ENCODE data around the gene TUG1. TPM values are rescaled to one million over a fixed set of nuclear protein-coding genes. Genes with fewer than 3 reads are reported as not detected.

Gene TUG1
- total and polyA plus RNA-seq, 10 of the 15 experiments (the other 5 are each of a cell fraction or from before 2014, with no cell fraction given) = 19.3 to 116 (median 54.9) TPM

- Histone ChIP-seq H3K27me3 (replicated peaks in 1 of 2; ENCODE audit: control insufficient read depth in 2 of 2, insufficient read depth in 2 of 2, low read length in 1 of 2) (no peaks in the 10 kb centered on the region), H3K36me3 (ENCODE audit: control insufficient read depth in 2 of 2, insufficient read depth in 2 of 2, low read length in 1 of 2) (peaks cover 13 to 29% of the 10 kb centered on the region in 2 experiments), H4K20me1 (ENCODE audit: control insufficient read depth, insufficient read depth) (no peaks in the 10 kb centered on the region), H3K4me2 (ENCODE audit: control insufficient read depth, insufficient read depth) (no peak overlapping the region), H2AFZ (ENCODE audit: control insufficient read depth, low read depth, low read length) (no peak overlapping the region), H3K4me1 (ENCODE audit: control insufficient read depth, insufficient read depth, low read length) (no peaks in the 10 kb centered on the region), H3K79me2 (ENCODE audit: control insufficient read depth, insufficient read depth, low read length) (no peaks in the 10 kb centered on the region), H3K4me3 (no peak overlapping the region), H3K27ac (ENCODE audit: control insufficient read depth, insufficient read depth) (no peak overlapping the region), H3K9ac (ENCODE audit: control insufficient read depth, insufficient read depth, low read length) (no peak overlapping the region), H3K9me3 (replicated peaks; ENCODE audit: control insufficient read depth, insufficient read depth, low read length) (no peaks in the 10 kb centered on the region)
- ChIA-PET SMC1A (ENCODE audit: uncharacterized antibody, unreplicated experiment) (interaction anchor here (0.7 to 1.5 kb wide), 4 partner anchors 23 to 191 kb away, joined by 3 to 5 read pairs (median 3); no protein-coding TSS in a partner anchor), CTCF (interaction anchor here (0.5 to 1.2 kb wide), 3 partner anchors 30 to 370 kb away, joined by 3 to 11 read pairs (median 3); no protein-coding TSS in a partner anchor), RAD21 (ENCODE audit: unreplicated experiment) (interaction anchor here (2.6 kb wide), 1 partner anchor 139 kb away, joined by 16 read pairs; no protein-coding TSS in a partner anchor), POLR2A (interaction anchor here (0.6 kb wide), 1 partner anchor 290 kb away, joined by 4 read pairs; no protein-coding TSS in a partner anchor)
- 98% methylated on average over 2 of the region's 2 CpGs for WGBS (ENCODE audit: insufficient coverage, insufficient replicate concordance, low lambda C conversion rate, missing lambda C conversion rate)
- no peak for DNase-seq (ENCODE audit: low read depth, low spot score)
- in situ Hi-C loops (cut with MboI) = no loop called here
- no peak for ATAC-seq
- BruUV-seq (replicated peaks) = no TSS peak
- intact Hi-C loops (cut with micrococcal nuclease; ENCODE audit: unreplicated experiment) = loop anchor here (10.0 kb wide), 1 partner anchor 289 kb away; no protein-coding TSS in a partner anchor
- no peak for TF ChIP-seq CBX3 (IDR thresholded peaks at IDR 0.05; ENCODE audit: borderline replicate concordance, low read depth)
- no peak for TF ChIP-seq BRCA1 (IDR thresholded peaks at IDR 0.05; ENCODE audit: low read depth, low read length)
- no peak for TF ChIP-seq ZNF274 (IDR thresholded peaks at IDR 0.05; ENCODE audit: insufficient read depth, insufficient read length)
- TF ChIP-seq CREM (IDR thresholded peaks at IDR 0.05; ENCODE audit: low read depth) = no peak
- no peak for TF ChIP-seq RELA (IDR thresholded peaks at IDR 0.05; ENCODE audit: borderline replicate concordance, partially characterized antibody)
- no peak for TF ChIP-seq SP1 (IDR thresholded peaks at IDR 0.05; ENCODE audit: low read depth, low read length)
- TF ChIP-seq CREB1 (IDR thresholded peaks at IDR 0.05; ENCODE audit: low read depth) = no peak
- TF ChIP-seq IKZF1 (conservative IDR thresholded peaks at IDR 0.05) = no peak
- no peak for TF ChIP-seq RAD21 (IDR thresholded peaks at IDR 0.05; ENCODE audit: insufficient read depth, low read depth, low read length)
- no peak for TF ChIP-seq ZNF622 (IDR thresholded peaks at IDR 0.05)
- no peak for FAIRE-seq
These were observed 23.4 kb upstream of the TUG1 start for GRCh38 chr22:30945653-30946052.
